HS-5 (cell line): ENCODE measurements around the gene DBT.

Source experiments
- DNase-seq: peaks from one replicate; pipeline ENCODE4 v3.0.0-alpha.2; 2012; ENCODE audit warnings: low read depth

The DBT gene

DNA sequence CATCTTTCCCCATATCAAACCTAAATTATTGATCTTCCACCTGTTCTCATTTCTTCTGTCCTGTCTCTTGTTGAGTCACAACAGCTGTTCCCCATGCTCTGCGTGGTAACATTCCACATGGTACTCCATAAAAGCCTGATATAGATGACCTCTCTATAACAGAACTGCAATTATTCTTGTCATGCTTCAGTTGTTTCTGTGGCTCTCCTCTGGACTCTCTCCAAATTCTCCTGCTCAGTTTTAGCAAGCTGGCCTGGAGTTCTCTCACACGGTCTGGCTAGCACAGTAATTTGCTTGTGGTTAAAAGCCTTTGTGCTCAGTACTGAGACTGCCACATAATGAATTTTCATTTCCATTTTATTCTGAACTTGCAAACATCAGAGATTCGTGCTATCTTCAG, 61.0 kb downstream of the DBT start:
- DNase-seq = no peak

- no peak for DNase-seq
These were observed 61.7 kb downstream of the DBT start for GRCh38 chr1:100187912-100188311.

DNA sequence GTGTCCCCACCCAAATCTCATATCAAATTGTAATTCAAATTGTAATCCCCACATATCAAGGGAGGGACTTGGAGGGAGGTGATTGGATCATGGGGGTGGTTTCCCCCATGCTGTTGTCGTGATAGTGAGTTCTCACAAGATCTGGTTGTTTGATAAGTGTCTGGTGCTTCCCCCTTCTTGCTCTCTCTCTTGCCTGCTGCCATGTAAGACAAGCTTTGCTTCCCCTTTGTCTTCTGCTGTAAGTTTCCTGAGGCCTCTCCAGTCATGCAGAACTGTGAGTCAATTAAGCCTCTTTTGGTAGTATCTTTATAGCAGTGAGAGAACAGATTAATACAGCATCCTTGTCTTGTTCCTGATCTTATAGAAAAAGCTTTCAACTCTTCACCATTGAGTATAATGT, 65.1 kb downstream of the DBT start:
- DNase-seq = no peak

GRCh38 chr1:100183370-100183769, 66.3 kb downstream of the DBT start:
- DNase-seq = no peak

DNA sequence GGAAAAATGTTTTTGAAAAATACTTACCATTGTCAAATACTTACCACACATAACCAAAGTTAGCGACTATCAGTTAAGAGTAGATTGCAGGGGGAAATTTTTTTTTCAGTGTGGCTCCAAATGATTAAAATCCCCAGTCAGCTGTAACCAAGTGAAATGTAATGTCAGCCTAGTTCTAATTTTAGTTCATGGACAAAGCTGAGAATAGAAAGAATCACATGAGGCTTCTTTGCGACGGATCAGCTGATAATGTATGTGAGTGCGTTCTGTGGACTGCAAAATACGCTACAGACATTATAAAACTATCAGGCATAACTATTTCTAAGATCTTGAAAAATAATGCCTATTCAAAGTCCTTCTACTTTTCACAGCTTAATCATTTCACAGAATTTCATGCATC, 71.5 kb downstream of the DBT start, which contains the start of gene LRRC39:
LRRC39 (minus strand) TSS at position 166 of the 400 bp plus-strand sequence. CDS start 9,740 bp downstream, outside the sequence.
- no peak for DNase-seq

DNA sequence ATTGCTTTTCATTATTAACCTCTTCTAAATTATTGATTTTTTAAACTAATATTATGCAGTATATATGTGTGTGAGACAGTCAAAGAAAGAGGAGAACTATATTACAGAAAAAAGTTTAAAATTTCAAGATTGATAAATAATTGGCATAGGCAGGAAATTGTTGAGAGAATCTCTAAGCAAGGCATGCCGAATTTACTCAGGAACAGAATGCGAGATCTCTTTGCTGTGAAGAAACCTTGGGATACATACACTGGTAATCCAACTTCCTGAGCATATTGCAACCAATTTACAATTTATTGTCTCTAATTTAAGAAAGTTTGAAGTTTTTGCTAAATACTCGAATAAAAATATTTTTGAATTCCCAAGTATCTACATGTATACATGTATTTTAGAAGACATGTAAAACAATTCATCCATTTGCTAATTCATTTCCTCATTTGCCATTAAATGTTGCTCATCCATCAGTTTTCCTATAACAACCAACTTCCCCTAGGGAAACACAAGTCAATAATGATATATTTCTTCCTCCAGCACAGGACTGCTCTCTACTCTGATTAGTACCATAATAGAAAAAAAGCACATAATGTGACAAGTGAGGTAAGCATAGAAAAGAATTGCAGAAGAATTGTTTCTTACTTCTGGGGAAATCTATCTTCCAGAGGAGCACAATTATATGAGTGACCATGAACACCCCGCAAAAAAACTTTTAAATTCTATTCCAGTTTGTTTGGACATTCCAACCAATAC, 72.2 kb downstream of the DBT start:
- no peak for DNase-seq

DNA sequence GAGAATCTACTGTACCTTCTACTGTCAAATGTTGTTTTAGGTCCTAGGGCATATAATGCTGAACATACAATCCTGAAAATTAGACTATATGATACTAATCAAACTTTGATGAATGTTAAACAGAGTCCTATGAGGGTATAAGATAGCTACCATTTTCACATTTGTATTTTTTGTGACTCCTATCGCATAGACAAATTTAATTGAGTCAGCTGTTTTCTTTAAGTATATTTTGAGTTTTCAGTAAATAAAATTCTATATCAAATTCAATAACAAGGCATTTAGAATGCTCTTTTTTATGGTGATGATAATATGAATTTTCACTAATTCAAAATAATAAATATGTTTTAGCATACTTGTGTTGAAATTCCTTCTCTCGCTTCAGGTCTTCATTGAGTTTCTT, 81.6 kb downstream of the DBT start:
- DNase-seq = no peak

GRCh38 chr1:100164702-100165101, 84.9 kb downstream of the DBT start:
- no peak for DNase-seq

- DNase-seq = peak; percentile 4
These were observed 85.4 kb downstream of the DBT start for GRCh38 chr1:100164216-100164615.

DNA sequence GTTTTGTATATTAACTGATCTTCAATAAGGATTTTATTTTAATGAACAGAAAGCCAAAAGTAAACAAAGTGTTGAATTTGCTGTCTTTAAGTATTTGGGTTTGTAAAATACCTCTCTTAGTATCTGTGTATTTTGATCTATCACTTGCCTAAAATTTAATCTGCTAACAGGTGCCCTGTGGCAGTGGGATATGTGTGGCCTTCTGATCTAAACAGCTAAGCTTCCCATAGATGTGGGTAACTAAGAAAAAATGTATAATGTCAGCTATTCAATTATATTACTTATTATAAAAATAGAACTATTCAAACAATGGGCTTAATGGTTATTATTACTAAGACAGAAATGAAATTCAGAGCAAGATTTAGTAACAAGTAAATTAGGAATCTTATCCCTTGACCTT, 86.8 kb downstream of the DBT start:
- DNase-seq = no peak

DNA sequence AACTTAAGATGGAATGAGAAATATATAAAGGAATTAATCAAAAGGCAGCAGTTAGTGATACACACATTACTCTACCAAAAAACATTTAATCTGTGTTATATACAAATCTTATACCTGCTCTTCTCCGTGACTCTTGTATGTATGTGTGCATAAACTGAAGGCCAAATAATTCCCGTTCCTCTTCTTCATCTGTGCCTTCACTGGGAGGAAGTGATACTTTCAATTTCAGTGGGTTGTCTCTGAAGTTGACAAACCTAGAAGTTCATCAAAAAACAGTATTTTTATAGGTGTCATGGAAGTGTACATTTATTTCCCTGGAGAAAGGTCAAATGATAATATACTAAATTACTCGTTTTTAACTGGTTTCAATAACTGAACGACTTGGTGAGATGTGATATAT, 97.4 kb downstream of the DBT start:
- DNase-seq = no peak

GRCh38 chr1:100151679-100152078, 98.0 kb downstream of the DBT start:
- no peak for DNase-seq

- DNase-seq = no peak
These were observed 101.8 kb downstream of the DBT start for GRCh38 chr1:100147875-100148274.

DNA sequence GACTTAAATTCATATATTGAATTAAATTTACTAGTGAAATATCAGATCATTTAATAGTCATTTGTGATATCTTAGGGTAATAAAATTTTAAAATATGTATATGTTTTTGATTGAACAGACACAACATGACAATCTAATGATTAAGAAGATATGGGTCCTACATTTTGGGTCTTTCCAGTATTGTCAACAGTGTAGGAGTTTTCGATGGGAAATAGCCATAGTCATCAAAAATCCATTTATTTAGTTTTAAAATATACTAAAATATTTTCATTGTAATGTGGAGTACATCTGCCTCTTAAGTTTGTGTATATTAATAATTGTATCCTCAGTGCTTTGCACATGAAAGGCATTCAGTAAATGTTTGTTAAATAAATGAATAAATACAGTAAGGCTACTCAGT, 102.7 kb downstream of the DBT start:
- DNase-seq = no peak

DNA sequence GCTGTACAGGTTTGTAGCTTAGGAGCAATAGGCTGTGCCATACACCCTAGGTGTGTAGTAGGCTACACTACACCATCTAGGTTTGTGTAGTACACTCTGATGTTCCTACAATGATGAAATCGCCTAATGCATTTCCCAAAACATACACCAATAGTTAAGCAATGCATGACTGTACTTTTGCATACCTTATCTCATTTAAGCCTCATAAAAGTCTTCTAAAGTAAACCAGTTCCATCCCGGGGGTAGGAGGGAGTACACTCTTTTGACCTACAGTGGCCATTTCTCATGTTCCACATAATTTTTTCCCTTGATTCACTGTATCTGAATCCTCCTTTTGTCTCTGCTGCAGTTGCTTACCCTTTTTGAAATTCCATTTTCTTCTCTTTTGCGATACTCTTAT, 104.5 kb downstream of the DBT start:
- DNase-seq = no peak

DNA sequence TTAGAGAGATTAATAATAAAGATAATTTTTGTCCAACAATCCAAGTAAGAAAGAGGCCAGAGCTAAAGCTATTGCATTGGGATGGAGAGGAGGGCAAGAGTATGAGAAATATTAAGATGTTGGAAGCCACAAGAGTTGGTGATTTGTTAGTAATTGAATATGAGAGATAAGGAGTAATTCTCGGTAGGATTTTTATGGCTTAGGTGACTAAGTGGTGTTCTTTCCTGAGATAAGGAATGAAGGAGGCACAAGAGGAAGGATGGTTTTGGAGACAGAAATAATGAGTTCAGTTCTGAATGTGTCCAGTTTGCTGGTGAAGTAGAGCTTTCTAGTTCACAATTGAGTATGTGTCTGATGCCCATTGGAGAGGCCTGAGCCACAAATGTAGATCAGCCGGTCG, 107.3 kb downstream of the DBT start:
- no peak for DNase-seq

- DNase-seq = no peak
These were observed 108.4 kb downstream of the DBT start for GRCh38 chr1:100141192-100141591.

GRCh38 chr1:100137602-100138001, 112.0 kb downstream of the DBT start:
- no peak for DNase-seq
